Activated CD4-positive, alpha-beta memory T cell treated with anti-CD3 and anti-CD28 coated beads, Interleukin-2, amount 10 ng/mL, durations not matched to agents 7 days and 5 days (primary cell): Measurements from ENCODE around the gene PTGER3. TPM values are rescaled to one million over a fixed set of nuclear protein-coding genes. Genes with fewer than 3 reads are reported as not detected.

Experiments
- CTCF ChIA-PET: fragments of 350-600 bp; sonication (Branson Sonifier 250); formaldehyde crosslinking; loops from one replicate; lab custom pipeline; 2021; ENCODE audit warnings: antibody characterized with exemption, inconsistent platforms; lab: Charles Lee
- POLR2A ChIA-PET: fragments of 350-600 bp; sonication (Branson Sonifier 250); formaldehyde crosslinking; loops from one replicate; lab custom pipeline; 2021; ENCODE audit warnings: antibody characterized with exemption; lab: Charles Lee
- DNase-seq: peaks from one replicate; pipeline ENCODE4 v3.0.0-alpha.2; 2020
- H3K27ac Mint-ChIP-seq: one replicate; pipeline ENCODE4 v1.8.0; 2021; ENCODE audit warnings: mild to moderate bottlenecking, mixed read lengths
- H3K27me3 Mint-ChIP-seq: one replicate; pipeline ENCODE4 v1.8.0; 2021; ENCODE audit warnings: mixed read lengths
- H3K36me3 Mint-ChIP-seq: one replicate; pipeline ENCODE4 v1.8.0; 2021; ENCODE audit warnings: low read depth, mixed read lengths
- H3K4me1 Mint-ChIP-seq: one replicate; pipeline ENCODE4 v1.8.0; 2021; ENCODE audit warnings: mixed read lengths
- H3K4me3 Mint-ChIP-seq: one replicate; pipeline ENCODE4 v1.8.0; 2021; ENCODE audit warnings: mild to moderate bottlenecking, mixed read lengths
- H3K9me3 Mint-ChIP-seq: one replicate; pipeline ENCODE4 v1.8.0; 2021; ENCODE audit warnings: mixed read lengths
- total RNA-seq, 2 experiments: library from RNA; stranded (reverse); gene quantifications; one replicate each; pipeline ENCODE4 v1.2.3, GENCODE V29; 2021

PTGER3 gene
- total RNA-seq, 2 experiments from 2014 or later = 0.13 TPM; not detected in 1

- H3K27ac Mint-ChIP-seq = no peak overlapping the region
- no peaks in the 10 kb centered on the region for H3K4me1 Mint-ChIP-seq
- no peak overlapping the region for H3K4me3 Mint-ChIP-seq
- ChIA-PET CTCF (no interaction called here), POLR2A (no interaction called here)
- no peak for DNase-seq
- H3K36me3 Mint-ChIP-seq = no peaks in the 10 kb centered on the region
- no peaks in the 10 kb centered on the region for H3K9me3 Mint-ChIP-seq
- peaks cover 2% of the 10 kb centered on the region for H3K27me3 Mint-ChIP-seq
Observed at GRCh38 chr1:71026093-71026492, 21.5 kb downstream of the PTGER3 start.

- CTCF ChIA-PET = no interaction called here
Observed at GRCh38 chr1:71023515-71023914, 24.1 kb downstream of the PTGER3 start.

GRCh38 chr1:71019233-71019969, 28.2 kb downstream of the PTGER3 start:
- no peak overlapping the region for H3K27ac Mint-ChIP-seq
- POLR2A ChIA-PET = no interaction called here
- CTCF ChIA-PET = no interaction called here
- peaks cover 4% of the 10 kb centered on the region for H3K27me3 Mint-ChIP-seq
- no peak overlapping the region for H3K4me3 Mint-ChIP-seq
- no peak for DNase-seq
- no peaks in the 10 kb centered on the region for H3K4me1 Mint-ChIP-seq
- no peaks in the 10 kb centered on the region for H3K36me3 Mint-ChIP-seq
- no peaks in the 10 kb centered on the region for H3K9me3 Mint-ChIP-seq

More at GRCh38 chr1:71023515-71023914, 24.1 kb downstream of the PTGER3 start:
- no peak for DNase-seq
- Mint-ChIP-seq H3K4me3 (no peak overlapping the region), H3K4me1 (no peaks in the 10 kb centered on the region), H3K27me3 (peaks cover 2% of the 10 kb centered on the region), H3K9me3 (no peaks in the 10 kb centered on the region), H3K36me3 (no peaks in the 10 kb centered on the region), H3K27ac (no peak overlapping the region)
- POLR2A ChIA-PET = no interaction called here

GRCh38 chr1:71018791-71019190, 28.8 kb downstream of the PTGER3 start:
- Mint-ChIP-seq H3K9me3 (no peaks in the 10 kb centered on the region), H3K36me3 (no peaks in the 10 kb centered on the region), H3K27ac (no peak overlapping the region), H3K27me3 (peaks cover 4% of the 10 kb centered on the region), H3K4me3 (no peak overlapping the region), H3K4me1 (no peaks in the 10 kb centered on the region)
- ChIA-PET POLR2A (no interaction called here), CTCF (no interaction called here)
- DNase-seq = no peak

- Mint-ChIP-seq H3K4me1 (no peaks in the 10 kb centered on the region), H3K9me3 (no peaks in the 10 kb centered on the region), H3K27ac (no peak overlapping the region), H3K36me3 (no peaks in the 10 kb centered on the region), H3K4me3 (no peak overlapping the region), H3K27me3 (peaks cover 4% of the 10 kb centered on the region)
- ChIA-PET POLR2A (no interaction called here), CTCF (no interaction called here)
- no peak for DNase-seq
Observed at GRCh38 chr1:71015745-71016144, 31.9 kb downstream of the PTGER3 start.

GRCh38 chr1:71014178-71014579, 33.4 kb downstream of the PTGER3 start:
- Mint-ChIP-seq H3K4me1 (no peaks in the 10 kb centered on the region), H3K27me3 (peaks cover 8% of the 10 kb centered on the region), H3K27ac (no peak overlapping the region), H3K9me3 (no peaks in the 10 kb centered on the region), H3K36me3 (no peaks in the 10 kb centered on the region), H3K4me3 (no peak overlapping the region)
- CTCF ChIA-PET = no interaction called here
- DNase-seq = no peak
- POLR2A ChIA-PET = no interaction called here

GRCh38 chr1:71002709-71003475, 44.7 kb downstream of the PTGER3 start:
- Mint-ChIP-seq H3K27me3 (peaks cover 6% of the 10 kb centered on the region), H3K36me3 (no peaks in the 10 kb centered on the region), H3K4me3 (no peak overlapping the region), H3K27ac (no peak overlapping the region), H3K9me3 (no peaks in the 10 kb centered on the region), H3K4me1 (no peaks in the 10 kb centered on the region)
- CTCF ChIA-PET = interaction anchor here (1.0 kb wide), 1 partner anchor 15 kb away, joined by 3 read pairs; no protein-coding TSS in a partner anchor
- DNase-seq = no peak
- POLR2A ChIA-PET = no interaction called here

GRCh38 chr1:71001624-71002023, 46.0 kb downstream of the PTGER3 start:
- H3K9me3 Mint-ChIP-seq = no peaks in the 10 kb centered on the region
- H3K4me1 Mint-ChIP-seq = no peaks in the 10 kb centered on the region
- H3K4me3 Mint-ChIP-seq = no peak overlapping the region
- POLR2A ChIA-PET = no interaction called here
- no peak for DNase-seq
- CTCF ChIA-PET = no interaction called here
- H3K27me3 Mint-ChIP-seq = peaks cover 3% of the 10 kb centered on the region
- no peak overlapping the region for H3K27ac Mint-ChIP-seq
- no peaks in the 10 kb centered on the region for H3K36me3 Mint-ChIP-seq

- Mint-ChIP-seq H3K9me3 (no peaks in the 10 kb centered on the region), H3K4me3 (no peak overlapping the region)
Observed at GRCh38 chr1:70997793-70998192, 49.8 kb downstream of the PTGER3 start.

GRCh38 chr1:70994753-70995268, 52.8 kb downstream of the PTGER3 start:
- Mint-ChIP-seq H3K4me1 (peaks cover 3% of the 10 kb centered on the region), H3K9me3 (no peaks in the 10 kb centered on the region), H3K27me3 (no peaks in the 10 kb centered on the region), H3K36me3 (no peaks in the 10 kb centered on the region), H3K4me3 (no peak overlapping the region), H3K27ac (no peak overlapping the region)
- DNase-seq = no peak
- CTCF ChIA-PET = no interaction called here
- POLR2A ChIA-PET = no interaction called here

More at GRCh38 chr1:70997793-70998192, 49.8 kb downstream of the PTGER3 start:
- Mint-ChIP-seq H3K27ac (no peak overlapping the region), H3K27me3 (peaks cover 3% of the 10 kb centered on the region), H3K36me3 (no peaks in the 10 kb centered on the region), H3K4me1 (peaks cover 3% of the 10 kb centered on the region)
- no peak for DNase-seq
- POLR2A ChIA-PET = no interaction called here
- CTCF ChIA-PET = no interaction called here

- Mint-ChIP-seq H3K4me1 (peaks cover 3% of the 10 kb centered on the region), H3K27ac (no peak overlapping the region), H3K4me3 (no peak overlapping the region), H3K27me3 (peaks cover 3% of the 10 kb centered on the region), H3K9me3 (no peaks in the 10 kb centered on the region), H3K36me3 (no peaks in the 10 kb centered on the region)
- ChIA-PET POLR2A (no interaction called here), CTCF (no interaction called here)
- DNase-seq = no peak
Observed at GRCh38 chr1:70993798-70994197, 53.8 kb downstream of the PTGER3 start.

- Mint-ChIP-seq H3K27ac (no peak overlapping the region), H3K4me3 (no peak overlapping the region), H3K9me3 (no peaks in the 10 kb centered on the region), H3K36me3 (no peaks in the 10 kb centered on the region), H3K4me1 (peaks cover 3% of the 10 kb centered on the region), H3K27me3 (peaks cover 3% of the 10 kb centered on the region)
- CTCF ChIA-PET = no interaction called here
- DNase-seq = no peak
- POLR2A ChIA-PET = no interaction called here
Observed at GRCh38 chr1:70992521-70992920, 55.1 kb downstream of the PTGER3 start.

GRCh38 chr1:70990469-70991253, 57.0 kb downstream of the PTGER3 start:
- Mint-ChIP-seq H3K36me3 (no peaks in the 10 kb centered on the region), H3K27ac (no peak overlapping the region), H3K27me3 (peaks cover 3% of the 10 kb centered on the region), H3K4me1 (peaks cover 3% of the 10 kb centered on the region), H3K4me3 (no peak overlapping the region), H3K9me3 (no peaks in the 10 kb centered on the region)
- DNase-seq = no peak
- POLR2A ChIA-PET = no interaction called here
- CTCF ChIA-PET = no interaction called here
